ENCODE results near the gene RIMS1. TPM values are rescaled to one million over a fixed set of nuclear protein-coding genes. Genes with fewer than 3 reads are reported as not detected.

The RIMS1 gene
- total RNA-seq, 1 experiment from 2014 or later = 1.1 TPM

- TF ChIP-seq, protein P1, sequence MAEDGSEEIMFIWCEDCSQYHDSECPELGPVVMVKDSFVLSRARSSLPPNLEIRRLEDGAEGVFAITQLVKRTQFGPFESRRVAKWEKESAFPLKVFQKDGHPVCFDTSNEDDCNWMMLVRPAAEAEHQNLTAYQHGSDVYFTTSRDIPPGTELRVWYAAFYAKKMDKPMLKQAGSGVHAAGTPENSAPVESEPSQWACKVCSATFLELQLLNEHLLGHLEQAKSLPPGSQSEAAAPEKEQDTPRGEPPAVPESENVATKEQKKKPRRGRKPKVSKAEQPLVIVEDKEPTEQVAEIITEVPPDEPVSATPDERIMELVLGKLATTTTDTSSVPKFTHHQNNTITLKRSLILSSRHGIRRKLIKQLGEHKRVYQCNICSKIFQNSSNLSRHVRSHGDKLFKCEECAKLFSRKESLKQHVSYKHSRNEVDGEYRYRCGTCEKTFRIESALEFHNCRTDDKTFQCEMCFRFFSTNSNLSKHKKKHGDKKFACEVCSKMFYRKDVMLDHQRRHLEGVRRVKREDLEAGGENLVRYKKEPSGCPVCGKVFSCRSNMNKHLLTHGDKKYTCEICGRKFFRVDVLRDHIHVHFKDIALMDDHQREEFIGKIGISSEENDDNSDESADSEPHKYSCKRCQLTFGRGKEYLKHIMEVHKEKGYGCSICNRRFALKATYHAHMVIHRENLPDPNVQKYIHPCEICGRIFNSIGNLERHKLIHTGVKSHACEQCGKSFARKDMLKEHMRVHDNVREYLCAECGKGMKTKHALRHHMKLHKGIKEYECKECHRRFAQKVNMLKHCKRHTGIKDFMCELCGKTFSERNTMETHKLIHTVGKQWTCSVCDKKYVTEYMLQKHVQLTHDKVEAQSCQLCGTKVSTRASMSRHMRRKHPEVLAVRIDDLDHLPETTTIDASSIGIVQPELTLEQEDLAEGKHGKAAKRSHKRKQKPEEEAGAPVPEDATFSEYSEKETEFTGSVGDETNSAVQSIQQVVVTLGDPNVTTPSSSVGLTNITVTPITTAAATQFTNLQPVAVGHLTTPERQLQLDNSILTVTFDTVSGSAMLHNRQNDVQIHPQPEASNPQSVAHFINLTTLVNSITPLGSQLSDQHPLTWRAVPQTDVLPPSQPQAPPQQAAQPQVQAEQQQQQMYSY (CRISPR knock-in tag; IDR thresholded peaks at IDR 0.05) = no peak
Measured at GRCh38 chr6:72042088-72042487, 155.7 kb downstream of the RIMS1 start (continued).

DNA sequence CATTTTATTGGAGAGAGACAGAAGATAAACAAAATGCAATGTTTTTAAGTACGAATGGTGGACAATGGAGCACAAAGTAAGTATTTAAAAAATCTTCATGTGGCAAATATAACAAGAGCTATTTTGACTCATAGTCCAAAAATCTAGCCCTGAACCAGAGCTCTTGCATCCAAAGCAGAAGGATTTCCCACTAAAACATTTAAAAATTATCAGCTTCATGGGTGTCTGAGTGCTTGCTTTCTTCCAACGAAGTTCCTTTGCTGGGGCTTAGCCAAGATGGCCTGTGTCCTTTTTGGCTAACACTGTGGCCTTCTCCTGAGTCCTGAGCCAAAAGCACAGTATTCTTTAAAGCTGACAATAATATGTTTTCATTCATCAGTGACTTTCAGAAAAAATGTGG lies 161.7 kb downstream of the RIMS1 start:
- H3K27ac Mint-ChIP-seq = no peak overlapping the region
- H3K9me3 Mint-ChIP-seq = no peaks in the 10 kb centered on the region
- TF ChIP-seq JUN (CRISPR knock-in tag; IDR thresholded peaks at IDR 0.05) = no peak
- no peak for TF ChIP-seq ZNF317 (CRISPR knock-in tag; IDR thresholded peaks at IDR 0.05; ENCODE audit: borderline replicate concordance, low read depth)
- no peak for TF ChIP-seq ZNF232 (CRISPR knock-in tag; IDR thresholded peaks at IDR 0.05)
- no peak for TF ChIP-seq CBFB (CRISPR knock-in tag; IDR thresholded peaks at IDR 0.05; ENCODE audit: low read depth)
- TF ChIP-seq ZNF423 (CRISPR knock-in tag; IDR thresholded peaks at IDR 0.05) = no peak
- TF ChIP-seq, protein P2, sequence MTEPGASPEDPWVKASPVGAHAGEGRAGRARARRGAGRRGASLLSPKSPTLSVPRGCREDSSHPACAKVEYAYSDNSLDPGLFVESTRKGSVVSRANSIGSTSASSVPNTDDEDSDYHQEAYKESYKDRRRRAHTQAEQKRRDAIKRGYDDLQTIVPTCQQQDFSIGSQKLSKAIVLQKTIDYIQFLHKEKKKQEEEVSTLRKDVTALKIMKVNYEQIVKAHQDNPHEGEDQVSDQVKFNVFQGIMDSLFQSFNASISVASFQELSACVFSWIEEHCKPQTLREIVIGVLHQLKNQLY (CRISPR knock-in tag; IDR thresholded peaks at IDR 0.05) = no peak
- TF ChIP-seq ZNF396 (CRISPR knock-in tag; IDR thresholded peaks at IDR 0.05; ENCODE audit: borderline replicate concordance) = no peak
- TF ChIP-seq, protein P3, sequence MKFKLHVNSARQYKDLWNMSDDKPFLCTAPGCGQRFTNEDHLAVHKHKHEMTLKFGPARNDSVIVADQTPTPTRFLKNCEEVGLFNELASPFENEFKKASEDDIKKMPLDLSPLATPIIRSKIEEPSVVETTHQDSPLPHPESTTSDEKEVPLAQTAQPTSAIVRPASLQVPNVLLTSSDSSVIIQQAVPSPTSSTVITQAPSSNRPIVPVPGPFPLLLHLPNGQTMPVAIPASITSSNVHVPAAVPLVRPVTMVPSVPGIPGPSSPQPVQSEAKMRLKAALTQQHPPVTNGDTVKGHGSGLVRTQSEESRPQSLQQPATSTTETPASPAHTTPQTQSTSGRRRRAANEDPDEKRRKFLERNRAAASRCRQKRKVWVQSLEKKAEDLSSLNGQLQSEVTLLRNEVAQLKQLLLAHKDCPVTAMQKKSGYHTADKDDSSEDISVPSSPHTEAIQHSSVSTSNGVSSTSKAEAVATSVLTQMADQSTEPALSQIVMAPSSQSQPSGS (CRISPR knock-in tag; IDR thresholded peaks at IDR 0.05; ENCODE audit: borderline replicate concordance, low read depth) = no peak
- no peak for TF ChIP-seq E2F1 (CRISPR knock-in tag; IDR thresholded peaks at IDR 0.05)
- TF ChIP-seq GTF2I (CRISPR knock-in tag; conservative IDR thresholded peaks at IDR 0.05) = no peak
- TF ChIP-seq, protein P4, sequence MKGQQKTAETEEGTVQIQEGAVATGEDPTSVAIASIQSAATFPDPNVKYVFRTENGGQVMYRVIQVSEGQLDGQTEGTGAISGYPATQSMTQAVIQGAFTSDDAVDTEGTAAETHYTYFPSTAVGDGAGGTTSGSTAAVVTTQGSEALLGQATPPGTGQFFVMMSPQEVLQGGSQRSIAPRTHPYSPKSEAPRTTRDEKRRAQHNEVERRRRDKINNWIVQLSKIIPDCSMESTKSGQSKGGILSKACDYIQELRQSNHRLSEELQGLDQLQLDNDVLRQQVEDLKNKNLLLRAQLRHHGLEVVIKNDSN (CRISPR knock-in tag; IDR thresholded peaks at IDR 0.05) = no peak
- no peaks in the 10 kb centered on the region for H3K4me1 Mint-ChIP-seq
- H3K4me3 Mint-ChIP-seq = no peak overlapping the region
- POLR2A ChIA-PET = no interaction called here
- ATAC-seq = no peak
- CTCF ChIA-PET = no interaction called here
- H3K36me3 Mint-ChIP-seq = no peaks in the 10 kb centered on the region
- DNase-seq (ENCODE audit: low spot score) = no peak
- H3K27me3 Mint-ChIP-seq (ENCODE audit: low read depth) = no peaks in the 10 kb centered on the region

DNA sequence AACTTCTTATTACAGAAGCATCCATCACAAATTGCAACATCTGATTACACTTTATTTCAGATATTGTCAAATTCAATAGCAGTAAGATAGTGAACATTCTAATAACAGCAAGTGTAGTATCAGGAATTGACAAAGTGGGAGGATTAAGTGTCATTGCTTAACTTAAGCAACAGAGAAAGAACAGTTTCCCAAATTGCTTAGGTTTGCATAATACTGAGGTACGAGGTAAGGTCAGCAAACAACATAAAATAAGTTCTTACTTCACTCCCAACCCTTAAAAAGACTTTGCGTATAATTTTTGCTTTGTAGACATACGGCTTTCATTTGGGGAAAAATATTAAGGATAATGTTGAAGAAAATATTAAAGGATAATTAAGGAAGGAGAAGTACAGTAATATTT lies 163.0 kb downstream of the RIMS1 start:
- CTCF ChIA-PET = no interaction called here
- peaks cover 5% of the 10 kb centered on the region for H3K9me3 Mint-ChIP-seq

DNA sequence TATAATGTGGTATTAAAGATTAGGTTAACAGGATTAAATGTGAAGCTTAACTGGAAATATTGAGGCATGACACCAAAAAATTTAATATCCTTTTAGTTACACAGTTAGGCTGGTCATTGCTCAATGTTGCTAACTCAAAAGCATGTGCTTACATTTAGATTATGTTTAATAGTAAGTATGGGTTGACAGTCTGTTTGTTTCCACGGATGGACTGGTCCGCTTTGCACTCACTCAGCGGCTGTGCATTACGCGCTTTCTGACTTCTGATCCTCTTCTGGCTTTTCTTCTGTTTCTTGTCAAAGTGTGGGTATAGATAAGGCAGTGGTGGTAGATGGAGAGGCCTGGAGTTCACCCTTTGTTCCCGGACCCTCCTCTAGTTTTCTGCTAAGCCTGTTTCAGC lies 174.9 kb downstream of the RIMS1 start:
- H3K27me3 Mint-ChIP-seq (ENCODE audit: low read depth) = no peaks in the 10 kb centered on the region
- no peak for ATAC-seq
- CTCF ChIA-PET = no interaction called here

More for the DNA sequence above, 163.0 kb downstream of the RIMS1 start:
- peaks cover 4% of the 10 kb centered on the region for H3K36me3 Mint-ChIP-seq
- H3K4me1 Mint-ChIP-seq = no peaks in the 10 kb centered on the region
- TF ChIP-seq MYBL2 (CRISPR knock-in tag; IDR thresholded peaks at IDR 0.05) = no peak
- no peak for TF ChIP-seq TEAD1 (CRISPR knock-in tag; IDR thresholded peaks at IDR 0.05)
- no peak overlapping the region for H3K27ac Mint-ChIP-seq
- H3K4me3 Mint-ChIP-seq = no peak overlapping the region
- no peak for DNase-seq (ENCODE audit: low spot score)
- H3K27me3 Mint-ChIP-seq (ENCODE audit: low read depth) = no peaks in the 10 kb centered on the region
- ATAC-seq = no peak
- POLR2A ChIA-PET = no interaction called here

More for the DNA sequence above, 174.9 kb downstream of the RIMS1 start:
- no peak for TF ChIP-seq ELF4 (CRISPR knock-in tag; IDR thresholded peaks at IDR 0.05; ENCODE audit: low read depth)
- TF ChIP-seq ZNF671 (CRISPR knock-in tag; IDR thresholded peaks at IDR 0.05) = no peak
- TF ChIP-seq USF2 (CRISPR knock-in tag; IDR thresholded peaks at IDR 0.05) = no peak
- TF ChIP-seq RORB (CRISPR knock-in tag; IDR thresholded peaks at IDR 0.05) = no peak
- no peak for TF ChIP-seq JUN (CRISPR knock-in tag; IDR thresholded peaks at IDR 0.05)
- Mint-ChIP-seq H3K36me3 (no peaks in the 10 kb centered on the region), H3K4me3 (no peak overlapping the region), H3K4me1 (peaks cover 12% of the 10 kb centered on the region), H3K9me3 (peaks cover 3% of the 10 kb centered on the region; the same call in 1 of the 2 replicates), H3K27ac (no peak overlapping the region)
- DNase-seq (ENCODE audit: low spot score) = no peak
- POLR2A ChIA-PET = no interaction called here

Measured in WTC11 (cell line).